COLO829 (cell line): ENCODE data around the gene NCS1.

Experiments used
- DNase-seq: peaks from one replicate; pipeline ENCODE4 v3.0.0; 2012; ENCODE audit warnings: low spot score

The NCS1 gene

GRCh38 chr9:130176760-130177159, 4.6 kb downstream of the NCS1 start:
- DNase-seq: no peak

GRCh38 chr9:130177898-130178805, 5.9 kb downstream of the NCS1 start:
- no peak for DNase-seq

GRCh38 chr9:130179331-130179907, 7.2 kb downstream of the NCS1 start:
- no peak for DNase-seq

GRCh38 chr9:130180516-130180915, 8.3 kb downstream of the NCS1 start:
- no peak for DNase-seq

- DNase-seq: no peak
Measured at GRCh38 chr9:130181678-130182380, 9.6 kb downstream of the NCS1 start.

- DNase-seq: no peak
Measured at GRCh38 chr9:130182381-130182909, 10.2 kb downstream of the NCS1 start.

GRCh38 chr9:130183133-130183762, 11.0 kb downstream of the NCS1 start:
- peak; percentile 62 for DNase-seq

- DNase-seq: no peak
Measured at GRCh38 chr9:130185017-130185416, 12.8 kb downstream of the NCS1 start.

- peak; percentile 47 for DNase-seq
Measured at GRCh38 chr9:130185490-130186031, 13.4 kb downstream of the NCS1 start.

GRCh38 chr9:130186051-130186450, 13.8 kb downstream of the NCS1 start:
- no peak for DNase-seq

GRCh38 chr9:130186839-130187522, 14.8 kb downstream of the NCS1 start:
- DNase-seq: peak; percentile 75

GRCh38 chr9:130187523-130187846, 15.3 kb downstream of the NCS1 start:
- no peak for DNase-seq

- DNase-seq: no peak
Measured at GRCh38 chr9:130188860-130189481, 16.8 kb downstream of the NCS1 start.

GRCh38 chr9:130189840-130190239, 17.6 kb downstream of the NCS1 start:
- DNase-seq: no peak

- no peak for DNase-seq
Measured at GRCh38 chr9:130191068-130191748, 19.0 kb downstream of the NCS1 start.

GRCh38 chr9:130191749-130192120, 19.5 kb downstream of the NCS1 start:
- DNase-seq: no peak

GRCh38 chr9:130192382-130192999, 20.3 kb downstream of the NCS1 start:
- DNase-seq: no peak

- DNase-seq: no peak
Measured at GRCh38 chr9:130193103-130193502, 20.9 kb downstream of the NCS1 start.

GRCh38 chr9:130193531-130194377, 21.6 kb downstream of the NCS1 start:
- no peak for DNase-seq
